Measurements from ENCODE around the gene PACRG. TPM values are rescaled to one million over a fixed set of nuclear protein-coding genes. Genes with fewer than 3 reads are reported as not detected.

PACRG gene
- total and polyA plus RNA-seq, 2 of the 8 experiments (the other 6 are each of a cell fraction or from before 2014, with no cell fraction given) = 0.44 to 0.54 TPM

- TF ChIP-seq, protein P1, sequence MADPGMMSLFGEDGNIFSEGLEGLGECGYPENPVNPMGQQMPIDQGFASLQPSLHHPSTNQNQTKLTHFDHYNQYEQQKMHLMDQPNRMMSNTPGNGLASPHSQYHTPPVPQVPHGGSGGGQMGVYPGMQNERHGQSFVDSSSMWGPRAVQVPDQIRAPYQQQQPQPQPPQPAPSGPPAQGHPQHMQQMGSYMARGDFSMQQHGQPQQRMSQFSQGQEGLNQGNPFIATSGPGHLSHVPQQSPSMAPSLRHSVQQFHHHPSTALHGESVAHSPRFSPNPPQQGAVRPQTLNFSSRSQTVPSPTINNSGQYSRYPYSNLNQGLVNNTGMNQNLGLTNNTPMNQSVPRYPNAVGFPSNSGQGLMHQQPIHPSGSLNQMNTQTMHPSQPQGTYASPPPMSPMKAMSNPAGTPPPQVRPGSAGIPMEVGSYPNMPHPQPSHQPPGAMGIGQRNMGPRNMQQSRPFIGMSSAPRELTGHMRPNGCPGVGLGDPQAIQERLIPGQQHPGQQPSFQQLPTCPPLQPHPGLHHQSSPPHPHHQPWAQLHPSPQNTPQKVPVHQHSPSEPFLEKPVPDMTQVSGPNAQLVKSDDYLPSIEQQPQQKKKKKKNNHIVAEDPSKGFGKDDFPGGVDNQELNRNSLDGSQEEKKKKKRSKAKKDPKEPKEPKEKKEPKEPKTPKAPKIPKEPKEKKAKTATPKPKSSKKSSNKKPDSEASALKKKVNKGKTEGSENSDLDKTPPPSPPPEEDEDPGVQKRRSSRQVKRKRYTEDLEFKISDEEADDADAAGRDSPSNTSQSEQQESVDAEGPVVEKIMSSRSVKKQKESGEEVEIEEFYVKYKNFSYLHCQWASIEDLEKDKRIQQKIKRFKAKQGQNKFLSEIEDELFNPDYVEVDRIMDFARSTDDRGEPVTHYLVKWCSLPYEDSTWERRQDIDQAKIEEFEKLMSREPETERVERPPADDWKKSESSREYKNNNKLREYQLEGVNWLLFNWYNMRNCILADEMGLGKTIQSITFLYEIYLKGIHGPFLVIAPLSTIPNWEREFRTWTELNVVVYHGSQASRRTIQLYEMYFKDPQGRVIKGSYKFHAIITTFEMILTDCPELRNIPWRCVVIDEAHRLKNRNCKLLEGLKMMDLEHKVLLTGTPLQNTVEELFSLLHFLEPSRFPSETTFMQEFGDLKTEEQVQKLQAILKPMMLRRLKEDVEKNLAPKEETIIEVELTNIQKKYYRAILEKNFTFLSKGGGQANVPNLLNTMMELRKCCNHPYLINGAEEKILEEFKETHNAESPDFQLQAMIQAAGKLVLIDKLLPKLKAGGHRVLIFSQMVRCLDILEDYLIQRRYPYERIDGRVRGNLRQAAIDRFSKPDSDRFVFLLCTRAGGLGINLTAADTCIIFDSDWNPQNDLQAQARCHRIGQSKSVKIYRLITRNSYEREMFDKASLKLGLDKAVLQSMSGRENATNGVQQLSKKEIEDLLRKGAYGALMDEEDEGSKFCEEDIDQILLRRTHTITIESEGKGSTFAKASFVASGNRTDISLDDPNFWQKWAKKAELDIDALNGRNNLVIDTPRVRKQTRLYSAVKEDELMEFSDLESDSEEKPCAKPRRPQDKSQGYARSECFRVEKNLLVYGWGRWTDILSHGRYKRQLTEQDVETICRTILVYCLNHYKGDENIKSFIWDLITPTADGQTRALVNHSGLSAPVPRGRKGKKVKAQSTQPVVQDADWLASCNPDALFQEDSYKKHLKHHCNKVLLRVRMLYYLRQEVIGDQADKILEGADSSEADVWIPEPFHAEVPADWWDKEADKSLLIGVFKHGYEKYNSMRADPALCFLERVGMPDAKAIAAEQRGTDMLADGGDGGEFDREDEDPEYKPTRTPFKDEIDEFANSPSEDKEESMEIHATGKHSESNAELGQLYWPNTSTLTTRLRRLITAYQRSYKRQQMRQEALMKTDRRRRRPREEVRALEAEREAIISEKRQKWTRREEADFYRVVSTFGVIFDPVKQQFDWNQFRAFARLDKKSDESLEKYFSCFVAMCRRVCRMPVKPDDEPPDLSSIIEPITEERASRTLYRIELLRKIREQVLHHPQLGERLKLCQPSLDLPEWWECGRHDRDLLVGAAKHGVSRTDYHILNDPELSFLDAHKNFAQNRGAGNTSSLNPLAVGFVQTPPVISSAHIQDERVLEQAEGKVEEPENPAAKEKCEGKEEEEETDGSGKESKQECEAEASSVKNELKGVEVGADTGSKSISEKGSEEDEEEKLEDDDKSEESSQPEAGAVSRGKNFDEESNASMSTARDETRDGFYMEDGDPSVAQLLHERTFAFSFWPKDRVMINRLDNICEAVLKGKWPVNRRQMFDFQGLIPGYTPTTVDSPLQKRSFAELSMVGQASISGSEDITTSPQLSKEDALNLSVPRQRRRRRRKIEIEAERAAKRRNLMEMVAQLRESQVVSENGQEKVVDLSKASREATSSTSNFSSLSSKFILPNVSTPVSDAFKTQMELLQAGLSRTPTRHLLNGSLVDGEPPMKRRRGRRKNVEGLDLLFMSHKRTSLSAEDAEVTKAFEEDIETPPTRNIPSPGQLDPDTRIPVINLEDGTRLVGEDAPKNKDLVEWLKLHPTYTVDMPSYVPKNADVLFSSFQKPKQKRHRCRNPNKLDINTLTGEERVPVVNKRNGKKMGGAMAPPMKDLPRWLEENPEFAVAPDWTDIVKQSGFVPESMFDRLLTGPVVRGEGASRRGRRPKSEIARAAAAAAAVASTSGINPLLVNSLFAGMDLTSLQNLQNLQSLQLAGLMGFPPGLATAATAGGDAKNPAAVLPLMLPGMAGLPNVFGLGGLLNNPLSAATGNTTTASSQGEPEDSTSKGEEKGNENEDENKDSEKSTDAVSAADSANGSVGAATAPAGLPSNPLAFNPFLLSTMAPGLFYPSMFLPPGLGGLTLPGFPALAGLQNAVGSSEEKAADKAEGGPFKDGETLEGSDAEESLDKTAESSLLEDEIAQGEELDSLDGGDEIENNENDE (IDR thresholded peaks at IDR 0.05; ENCODE audit: insufficient replicate concordance, low read length) = no peak
- TF ChIP-seq CTBP2 (IDR thresholded peaks at IDR 0.05; ENCODE audit: borderline replicate concordance, insufficient read depth, insufficient read length, low read length) = no peak
Measured at GRCh38 chr6:163259689-163260088, 531.9 kb downstream of the PACRG start (continued).
